GM12892 (cell line): Measurements from ENCODE around the gene LSM3.

Source experiments
- POLR2A ChIP-seq: IDR thresholded peaks from 2 replicates; pipeline ENCODE4 v1.6.1; 2011; ENCODE audit warnings: low read depth, low read length, control low read depth
- POLR2AphosphoS5 ChIP-seq: IDR thresholded peaks from 2 replicates; pipeline ENCODE4 v1.6.1; 2011; ENCODE audit warnings: low read depth, low read length, control low read depth

DNA sequence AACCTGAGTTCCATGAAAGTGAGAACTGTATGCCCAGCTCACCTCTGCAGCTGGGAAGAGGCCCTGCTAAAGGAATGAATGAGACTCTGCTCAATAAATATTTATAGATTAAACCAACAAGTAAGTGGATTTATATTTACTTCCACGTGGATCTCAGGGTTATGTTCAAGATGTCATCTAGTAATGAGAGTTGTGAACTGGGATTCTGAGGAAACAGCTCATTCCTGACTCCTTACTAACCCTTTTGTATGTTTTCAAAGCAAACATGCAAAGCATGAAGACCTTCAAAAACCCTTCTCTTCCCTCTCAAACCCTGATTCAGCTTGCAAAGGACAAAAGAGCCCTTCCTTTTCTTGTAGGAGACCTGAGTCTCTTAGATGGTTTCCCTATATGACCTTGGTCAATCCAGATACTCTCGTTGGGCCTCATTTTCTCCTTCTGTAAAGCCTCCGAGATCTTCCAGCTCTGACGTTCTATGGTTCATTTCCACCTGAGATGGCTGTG, 53.4 kb downstream of the LSM3 start:
- no peak for TF ChIP-seq POLR2A
- no peak for TF ChIP-seq POLR2AphosphoS5
